KMS-11 (cell line): ENCODE results near the gene GRAMD2B.
"Not testable (repeated sequence)": the region's sequence is repeated elsewhere in the genome, so short reads cannot be mapped to it uniquely, and the experiment has no call there.

Experiments used
- H2AFZ ChIP-seq: fragments of 200-600 bp; sonication (generic); 2 replicates; pipeline ENCODE4 v1.6.1; 2016; ENCODE audit warnings: antibody characterized with exemption, mixed run types, low read depth
- H3K27ac ChIP-seq: fragments of 200-600 bp; sonication (generic); 2 replicates; pipeline ENCODE4 v1.6.1; 2016; ENCODE audit warnings: mild to moderate bottlenecking, mixed run types
- H3K27me3 ChIP-seq: fragments of 200-600 bp; sonication (generic); 2 replicates; pipeline ENCODE4 v1.6.1; 2017; ENCODE audit warnings: mild to moderate bottlenecking, low read depth, mixed run types, moderate library complexity; ENCODE audit not compliant: insufficient read depth
- H3K36me3 ChIP-seq: fragments of 200-600 bp; sonication (generic); 2 replicates; pipeline ENCODE4 v1.6.1; 2017; ENCODE audit warnings: mild to moderate bottlenecking, mixed run types; ENCODE audit not compliant: insufficient read depth
- H3K4me1 ChIP-seq: fragments of 200-600 bp; sonication (generic); 2 replicates; pipeline ENCODE4 v1.6.1; 2016; ENCODE audit warnings: mild to moderate bottlenecking, low read depth, mixed run types; ENCODE audit not compliant: poor library complexity, severe bottlenecking
- H3K4me2 ChIP-seq: fragments of 200-600 bp; sonication (generic); 2 replicates; pipeline ENCODE4 v1.7.0; 2016; ENCODE audit warnings: mild to moderate bottlenecking, mixed run types
- H3K4me3 ChIP-seq: fragments of 200-600 bp; sonication (generic); IDR thresholded peaks from 2 replicates; pipeline ENCODE4 v1.6.1; 2017; ENCODE audit warnings: low read depth, low read length, mixed read lengths; ENCODE audit not compliant: insufficient read depth
- H3K79me2 ChIP-seq: fragments of 200-600 bp; sonication (generic); 2 replicates; pipeline ENCODE4 v1.6.1; 2016; ENCODE audit warnings: low read depth, mixed run types; ENCODE audit not compliant: insufficient read depth
- H3K9ac ChIP-seq: fragments of 200-600 bp; sonication (generic); 2 replicates; pipeline ENCODE4 v1.6.1; 2016; ENCODE audit warnings: mild to moderate bottlenecking, mixed run types
- H4K20me1 ChIP-seq: fragments of 200-600 bp; sonication (generic); 2 replicates; pipeline ENCODE4 v1.6.1; 2016; ENCODE audit warnings: mild to moderate bottlenecking, mixed run types; ENCODE audit not compliant: insufficient read depth
- CTCF ChIP-seq: fragments of 200-600 bp; sonication (generic); conservative IDR thresholded peaks from 2 replicates; pipeline ENCODE4 v1.6.1; 2017; ENCODE audit warnings: low read depth, mild to moderate bottlenecking, antibody characterized with exemption, low read length, moderate library complexity, mixed read lengths

The GRAMD2B gene

GRCh38 chr5:126435714-126436113 is 12.5 kb downstream of the GRAMD2B start:
- no peak overlapping the region for H3K4me2 ChIP-seq
- H4K20me1 ChIP-seq: no peaks in the 10 kb centered on the region
- TF ChIP-seq CTCF: no peak
- H3K27ac ChIP-seq: no peak overlapping the region
- no peak overlapping the region for H2AFZ ChIP-seq
- H3K4me1 ChIP-seq: peaks cover 8% of the 10 kb centered on the region
- H3K27me3 ChIP-seq: no peaks in the 10 kb centered on the region
- no peaks in the 10 kb centered on the region for H3K79me2 ChIP-seq
- no peak overlapping the region for H3K9ac ChIP-seq
- no peak overlapping the region for H3K4me3 ChIP-seq
- no peaks in the 10 kb centered on the region for H3K36me3 ChIP-seq

GRCh38 chr5:126437721-126438120 is 14.5 kb downstream of the GRAMD2B start:
- Histone ChIP-seq H3K4me3 (no peak overlapping the region), H3K9ac (no peak overlapping the region), H3K27me3 (no peaks in the 10 kb centered on the region), H3K79me2 (no peaks in the 10 kb centered on the region), H3K27ac (no peak overlapping the region), H3K4me1 (peaks cover 10% of the 10 kb centered on the region), H2AFZ (no peak overlapping the region), H3K36me3 (no peaks in the 10 kb centered on the region), H4K20me1 (no peaks in the 10 kb centered on the region), H3K4me2 (no peak overlapping the region)
- no peak for TF ChIP-seq CTCF

- no peaks in the 10 kb centered on the region for H3K79me2 ChIP-seq
- no peak overlapping the region for H3K4me2 ChIP-seq
- H2AFZ ChIP-seq: no peak overlapping the region
- H3K4me3 ChIP-seq: no peak overlapping the region
- peaks cover 15% of the 10 kb centered on the region for H3K4me1 ChIP-seq
- H3K36me3 ChIP-seq: no peaks in the 10 kb centered on the region
- H4K20me1 ChIP-seq: no peaks in the 10 kb centered on the region
- H3K27ac ChIP-seq: no peak overlapping the region
- no peaks in the 10 kb centered on the region for H3K27me3 ChIP-seq
- no peak overlapping the region for H3K9ac ChIP-seq
- TF ChIP-seq CTCF: no peak
These were observed 15.1 kb downstream of the GRAMD2B start for GRCh38 chr5:126438267-126438666.

GRCh38 chr5:126438868-126439267 is 15.7 kb downstream of the GRAMD2B start:
- H3K4me2 ChIP-seq: no peak overlapping the region

GRCh38 chr5:126439724-126440123 is 16.5 kb downstream of the GRAMD2B start:
- H3K27me3 ChIP-seq, H4K20me1 ChIP-seq, H2AFZ ChIP-seq, H3K9ac ChIP-seq, H3K4me2 ChIP-seq, H3K27ac ChIP-seq, H3K4me3 ChIP-seq, H3K79me2 ChIP-seq, H3K36me3 ChIP-seq: not testable (repeated sequence)
- H3K4me1 ChIP-seq: peaks cover 22% of the 10 kb centered on the region

More at GRCh38 chr5:126438868-126439267, 15.7 kb downstream of the GRAMD2B start:
- TF ChIP-seq CTCF: no peak
- no peaks in the 10 kb centered on the region for H4K20me1 ChIP-seq
- peaks cover 21% of the 10 kb centered on the region for H3K4me1 ChIP-seq
- H3K9ac ChIP-seq: no peak overlapping the region
- H2AFZ ChIP-seq: no peak overlapping the region
- no peaks in the 10 kb centered on the region for H3K27me3 ChIP-seq
- no peak overlapping the region for H3K4me3 ChIP-seq
- H3K36me3 ChIP-seq: no peaks in the 10 kb centered on the region
- H3K27ac ChIP-seq: no peak overlapping the region
- no peaks in the 10 kb centered on the region for H3K79me2 ChIP-seq
